ENCODE results near the gene BCAP31. TPM values are rescaled to one million over a fixed set of nuclear protein-coding genes. Genes with fewer than 3 reads are reported as not detected.
"Not testable (repeated sequence)": the region's sequence is repeated elsewhere in the genome, so short reads cannot be mapped to it uniquely, and the experiment has no call there.

Gene BCAP31
- total and polyA plus RNA-seq, 11 donors = 59.9 to 162 (median 102) TPM

DNA sequence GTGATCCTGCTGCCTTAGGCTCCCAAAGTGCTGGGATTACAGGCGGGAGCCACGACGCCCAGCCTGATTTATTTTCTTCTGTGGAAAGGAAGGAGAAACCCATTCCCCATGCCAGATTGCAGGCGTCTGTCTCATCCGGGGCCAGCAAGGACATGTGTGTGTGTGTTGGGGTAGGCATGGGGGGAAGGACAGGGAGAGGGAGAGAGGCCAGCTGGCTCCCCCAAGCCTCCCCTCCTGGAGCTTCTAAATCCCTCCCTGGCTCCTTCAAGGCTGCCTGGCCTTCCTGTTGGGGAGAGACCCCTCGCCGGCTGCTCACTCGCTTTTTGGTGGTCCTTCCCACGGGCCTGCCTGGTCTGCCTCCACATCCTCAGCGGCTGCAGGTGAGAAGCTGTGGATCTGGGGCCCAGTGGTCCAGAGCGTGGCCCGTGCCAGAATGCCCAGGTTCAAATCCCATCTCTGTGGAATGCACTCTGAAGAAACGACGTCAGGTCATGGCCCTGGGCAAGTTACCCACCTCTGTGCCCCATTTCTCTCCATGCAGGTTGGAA is 38.5 kb upstream of the BCAP31 start:
- Histone ChIP-seq H3K36me3 (no peaks in the 10 kb centered on the region), H3K27ac (no peak overlapping the region), H3K27me3 (peaks cover 0 to 4% (median 0%) of the 10 kb centered on the region in 9 donors), H3K4me3 (no peak overlapping the region), H3K9me3 (no peaks in the 10 kb centered on the region), H3K4me1 (peaks cover 0 to 26% (median 5%) of the 10 kb centered on the region in 12 donors)
- ATAC-seq (no peak), DNase-seq (no peak)
- TF ChIP-seq, protein P1, sequence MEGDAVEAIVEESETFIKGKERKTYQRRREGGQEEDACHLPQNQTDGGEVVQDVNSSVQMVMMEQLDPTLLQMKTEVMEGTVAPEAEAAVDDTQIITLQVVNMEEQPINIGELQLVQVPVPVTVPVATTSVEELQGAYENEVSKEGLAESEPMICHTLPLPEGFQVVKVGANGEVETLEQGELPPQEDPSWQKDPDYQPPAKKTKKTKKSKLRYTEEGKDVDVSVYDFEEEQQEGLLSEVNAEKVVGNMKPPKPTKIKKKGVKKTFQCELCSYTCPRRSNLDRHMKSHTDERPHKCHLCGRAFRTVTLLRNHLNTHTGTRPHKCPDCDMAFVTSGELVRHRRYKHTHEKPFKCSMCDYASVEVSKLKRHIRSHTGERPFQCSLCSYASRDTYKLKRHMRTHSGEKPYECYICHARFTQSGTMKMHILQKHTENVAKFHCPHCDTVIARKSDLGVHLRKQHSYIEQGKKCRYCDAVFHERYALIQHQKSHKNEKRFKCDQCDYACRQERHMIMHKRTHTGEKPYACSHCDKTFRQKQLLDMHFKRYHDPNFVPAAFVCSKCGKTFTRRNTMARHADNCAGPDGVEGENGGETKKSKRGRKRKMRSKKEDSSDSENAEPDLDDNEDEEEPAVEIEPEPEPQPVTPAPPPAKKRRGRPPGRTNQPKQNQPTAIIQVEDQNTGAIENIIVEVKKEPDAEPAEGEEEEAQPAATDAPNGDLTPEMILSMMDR (IDR thresholded peaks at IDR 0.05) = no peak
- TF ChIP-seq POLR2A (IDR thresholded peaks at IDR 0.05) = no peak
- WGBS, 4 donors = 74 to 92% (median 90%) methylated on average over 6 to 14 of the region's 14 CpGs
- intact Hi-C loops (cut with DNase I) = loop anchor here in 7 of 10 donors (2.0 to 5.0 kb wide), 3 partner anchors 190 to 770 kb away; no protein-coding TSS in a partner anchor

DNA sequence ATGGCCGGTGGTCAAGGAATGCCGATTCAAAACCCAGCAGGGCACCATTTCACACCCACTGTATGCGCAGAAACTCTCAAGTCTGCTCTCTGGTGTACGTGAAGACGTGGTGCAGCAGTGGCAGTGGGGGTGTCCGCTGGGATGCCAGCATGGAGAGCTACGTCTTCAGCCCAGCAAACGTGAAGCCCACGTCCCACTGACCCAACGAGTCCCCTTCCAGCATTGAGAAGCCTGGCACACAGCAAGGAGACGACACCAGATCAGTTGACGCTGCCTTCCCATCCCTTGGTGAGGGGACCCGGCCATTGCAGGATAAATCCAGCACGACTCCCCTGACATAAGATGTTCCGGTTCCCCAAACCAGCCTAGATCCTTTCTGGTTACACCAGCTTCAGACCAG is 37.7 kb upstream of the BCAP31 start:
- TF ChIP-seq POLR2A (IDR thresholded peaks at IDR 0.05) = no peak
- TF ChIP-seq, protein P1 (IDR thresholded peaks at IDR 0.05) = no peak
- H3K27me3 ChIP-seq = peaks cover 0 to 4% (median 0%) of the 10 kb centered on the region in 9 donors
- no peak for ATAC-seq
- H3K36me3 ChIP-seq = no peaks in the 10 kb centered on the region
- no peak overlapping the region for H3K27ac ChIP-seq
- H3K4me3 ChIP-seq = no peak overlapping the region
- peaks cover 0 to 3% (median 0%) of the 10 kb centered on the region in 12 donors for H3K9me3 ChIP-seq
- 81 to 89% (median 84%) methylated on average over 15 of the region's 15 CpGs for WGBS, 4 donors
- no peak for DNase-seq
- H3K4me1 ChIP-seq = peaks cover 0 to 26% (median 5%) of the 10 kb centered on the region in 12 donors
- intact Hi-C loops (cut with DNase I) = loop anchor here in 7 of 10 donors (2.0 to 5.0 kb wide), 3 partner anchors 190 to 770 kb away; no protein-coding TSS in a partner anchor

DNA sequence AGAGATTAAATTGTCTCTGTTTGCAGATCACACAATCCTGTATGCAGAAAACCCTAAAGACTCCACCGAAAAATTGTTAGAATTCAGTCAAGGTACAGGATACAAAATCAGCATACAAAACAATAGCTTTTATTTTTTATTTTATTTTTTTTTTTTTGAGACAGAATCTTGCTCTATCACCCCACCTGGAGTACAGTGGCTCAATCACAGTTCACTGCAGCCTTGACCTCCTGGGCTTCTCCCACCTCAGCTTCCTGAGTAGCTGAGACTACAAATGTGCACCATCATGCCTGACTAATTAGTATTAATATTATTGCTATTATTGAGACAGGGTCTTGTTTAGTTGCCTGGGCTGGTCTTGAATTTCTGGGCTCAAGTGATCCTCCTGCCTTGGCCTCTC is 30.9 kb upstream of the BCAP31 start:
- DNase-seq = no peak

DNA sequence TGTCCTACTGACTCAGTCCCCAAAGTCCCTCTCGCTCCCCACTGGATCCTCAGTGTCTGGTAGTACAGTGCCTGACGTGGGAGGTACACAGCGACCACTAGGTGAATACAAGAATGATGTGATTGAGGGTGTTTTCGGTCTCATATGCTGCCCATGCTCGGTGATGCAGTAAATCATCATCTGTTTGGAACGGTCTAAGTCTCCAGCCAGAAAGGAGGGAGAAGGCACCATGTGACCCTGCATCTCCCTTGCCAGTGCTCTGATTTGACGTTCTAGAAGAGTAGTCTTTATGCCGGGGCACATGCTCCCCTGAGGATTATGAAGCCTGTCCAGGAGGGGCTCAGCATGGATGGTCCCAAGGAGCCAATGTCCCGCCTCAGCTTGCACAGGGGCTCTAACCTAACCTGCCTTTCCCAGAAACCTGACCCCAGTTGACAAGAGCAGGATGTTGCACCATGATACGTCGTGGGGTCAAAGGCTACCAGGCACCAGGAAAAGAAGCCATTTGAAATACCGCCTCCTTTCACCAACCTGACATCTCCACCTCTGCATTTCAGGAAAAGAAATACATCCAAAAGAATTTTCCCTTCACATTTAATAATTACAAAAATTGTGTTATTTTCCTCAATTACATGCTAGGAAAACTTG is 26.1 kb upstream of the BCAP31 start:
- no peak for TF ChIP-seq POLR2A (IDR thresholded peaks at IDR 0.05)
- TF ChIP-seq, protein P1 (IDR thresholded peaks at IDR 0.05) = no peak
- intact Hi-C loops (cut with DNase I) = no loop called here

More for the DNA sequence above, 30.9 kb upstream of the BCAP31 start:
- WGBS, 4 donors = 65 to 91% (median 74%) methylated on average over 1 of the region's 1 CpG
- Histone ChIP-seq H3K27ac (no peak overlapping the region), H3K4me1 (no peaks in the 10 kb centered on the region), H3K9me3 (peaks cover 0 to 13% (median 0%) of the 10 kb centered on the region in 12 donors), H3K4me3 (no peak overlapping the region), H3K36me3 (no peaks in the 10 kb centered on the region), H3K27me3 (peaks cover 0 to 4% (median 0%) of the 10 kb centered on the region in 9 donors)
- no peak for ATAC-seq
- TF ChIP-seq, protein P1 (IDR thresholded peaks at IDR 0.05) = no peak
- no peak for TF ChIP-seq POLR2A (IDR thresholded peaks at IDR 0.05)
- intact Hi-C loops (cut with DNase I) = no loop called here

DNA sequence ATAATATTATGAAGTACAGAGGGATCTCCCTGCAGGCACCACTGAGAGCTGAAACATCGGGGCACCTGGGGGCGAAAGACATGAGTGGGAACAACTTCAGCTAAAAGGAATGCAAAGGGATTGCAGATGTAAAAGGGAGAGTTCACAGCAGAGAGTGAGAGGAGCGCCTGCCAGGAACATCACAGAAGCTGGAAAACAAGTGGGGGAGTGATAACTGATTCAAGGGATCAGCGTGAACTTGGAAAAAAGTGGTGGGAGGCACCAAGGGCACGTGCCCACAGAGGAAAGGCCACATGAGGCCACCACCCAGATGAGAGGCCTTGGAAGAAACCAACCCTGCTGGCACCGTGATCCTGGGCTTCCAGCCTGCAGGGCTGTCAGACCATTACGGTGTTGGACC is 24.8 kb upstream of the BCAP31 start:
- H3K9me3 ChIP-seq; H3K27ac ChIP-seq; ATAC-seq; H3K4me1 ChIP-seq; H3K36me3 ChIP-seq; DNase-seq; H3K4me3 ChIP-seq; intact Hi-C loops (cut with DNase I): not testable (repeated sequence)
- H3K27me3 ChIP-seq = peaks cover 0 to 10% (median 0%) of the 10 kb centered on the region in 9 donors
- WGBS, 4 donors = 76 to 82% (median 79%) methylated on average over 7 of the region's 7 CpGs

More for the DNA sequence above, 26.1 kb upstream of the BCAP31 start:
- H3K4me1 ChIP-seq = no peaks in the 10 kb centered on the region
- H3K4me3 ChIP-seq = no peak overlapping the region
- ATAC-seq = no peak
- DNase-seq = no peak
- H3K27ac ChIP-seq = no peak overlapping the region
- H3K36me3 ChIP-seq = no peaks in the 10 kb centered on the region
- H3K27me3 ChIP-seq = peaks cover 0 to 10% (median 0%) of the 10 kb centered on the region in 9 donors
- 72 to 78% (median 75%) methylated on average over 12 of the region's 12 CpGs for WGBS, 4 donors
- peaks cover 0 to 5% (median 0%) of the 10 kb centered on the region in 12 donors for H3K9me3 ChIP-seq

DNA sequence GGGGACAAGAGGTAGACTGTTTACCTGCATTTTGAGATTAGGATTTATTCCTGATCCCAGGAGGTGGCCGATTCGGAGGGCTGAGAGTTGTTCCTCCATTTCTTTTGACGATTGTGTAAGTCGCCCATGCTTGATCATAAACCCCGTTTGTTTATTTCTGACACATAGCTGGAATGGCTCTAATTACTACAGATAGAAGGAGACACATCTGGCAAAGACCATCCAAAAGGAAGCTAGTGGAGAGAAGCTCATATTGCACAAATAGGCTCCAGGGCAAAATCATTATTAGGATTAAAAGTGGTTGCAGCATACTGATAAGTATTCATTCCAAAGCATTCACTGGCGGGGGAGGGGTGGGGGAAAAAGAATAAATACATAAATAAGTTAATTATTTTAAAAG is 22.8 kb upstream of the BCAP31 start:
- not testable (repeated sequence) for ATAC-seq
- 80 to 83% (median 81%) methylated on average over 6 of the region's 6 CpGs for WGBS, 4 donors

More for the DNA sequence above, 22.8 kb upstream of the BCAP31 start:
- H3K36me3 ChIP-seq; DNase-seq; H3K4me3 ChIP-seq; intact Hi-C loops (cut with DNase I); H3K4me1 ChIP-seq; H3K9me3 ChIP-seq; H3K27ac ChIP-seq: not testable (repeated sequence)
- peaks cover 0 to 10% (median 0%) of the 10 kb centered on the region in 9 donors for H3K27me3 ChIP-seq

Measured in heart left ventricle (tissue), 16 donors.